OCI-M1 (cell line): ENCODE data around the gene PCNA.

ENCODE experiments used
- DNase-seq: peaks from one replicate; lab custom pipeline; 2025; lab: John Stamatoyannopoulos, UW

Gene PCNA

GRCh38 chr20:5119435-5120184 lies at the start of gene PCNA:
Gene PCNA (minus strand): TSS chr20:5119958. CDS start chr20:5119798, 160 bp downstream.
- peak; percentile 99 for DNase-seq

GRCh38 chr20:5168651-5169396 lies 49.1 kb upstream of the PCNA start:
- peak; percentile 46 for DNase-seq

GRCh38 chr20:5164645-5165625 lies 45.2 kb upstream of the PCNA start:
- DNase-seq: no peak

- no peak for DNase-seq
Measured at GRCh38 chr20:5161536-5162164, 41.9 kb upstream of the PCNA start.

GRCh38 chr20:5160882-5161281 lies 41.1 kb upstream of the PCNA start:
- DNase-seq: peak; percentile 70

GRCh38 chr20:5159928-5160327 lies 40.2 kb upstream of the PCNA start:
- no peak for DNase-seq

GRCh38 chr20:5156675-5157448 lies 37.1 kb upstream of the PCNA start:
- no peak for DNase-seq

- DNase-seq: no peak
Measured at GRCh38 chr20:5155404-5155803, 35.6 kb upstream of the PCNA start.

- DNase-seq: no peak
Measured at GRCh38 chr20:5154543-5154925, 34.8 kb upstream of the PCNA start.

- DNase-seq: no peak
Measured at GRCh38 chr20:5153612-5154542, 34.1 kb upstream of the PCNA start.

- no peak for DNase-seq
Measured at GRCh38 chr20:5153152-5153467, 33.4 kb upstream of the PCNA start.

GRCh38 chr20:5150226-5151076 lies 30.7 kb upstream of the PCNA start:
- no peak for DNase-seq

GRCh38 chr20:5149892-5150225 lies 30.1 kb upstream of the PCNA start:
- no peak for DNase-seq

- DNase-seq: no peak
Measured at GRCh38 chr20:5148581-5148980, 28.8 kb upstream of the PCNA start.

- DNase-seq: no peak
Measured at GRCh38 chr20:5146871-5147592, 27.3 kb upstream of the PCNA start.

- DNase-seq: no peak
Measured at GRCh38 chr20:5146099-5146668, 26.4 kb upstream of the PCNA start.

- no peak for DNase-seq
Measured at GRCh38 chr20:5145365-5146098, 25.8 kb upstream of the PCNA start.

GRCh38 chr20:5143851-5144250 lies 24.1 kb upstream of the PCNA start:
- DNase-seq: no peak
